ENCODE measurements around the gene PRKCH.

- TF ChIP-seq FOXK2 (conservative IDR thresholded peaks at IDR 0.05 in 1 of 2, IDR thresholded peaks at IDR 0.05 in 1 of 2; ENCODE audit: low read depth in 2 of 2), result no peak
- no peak for TF ChIP-seq POLR2A (conservative IDR thresholded peaks at IDR 0.05)
- no peak for TF ChIP-seq MLX (CRISPR knock-in tag; conservative IDR thresholded peaks at IDR 0.05)
- no peak for TF ChIP-seq GTF2B (IDR thresholded peaks at IDR 0.05; ENCODE audit: extremely low read depth, insufficient read length)
- TF ChIP-seq ZBTB26 (CRISPR knock-in tag; IDR thresholded peaks at IDR 0.05), result no peak
- no peak for TF ChIP-seq MXI1 (IDR thresholded peaks at IDR 0.05; ENCODE audit: low read depth, low read length)
- TF ChIP-seq COPS2 (conservative IDR thresholded peaks at IDR 0.05), result no peak
- TF ChIP-seq HOMEZ (CRISPR knock-in tag; IDR thresholded peaks at IDR 0.05), result no peak
- TF ChIP-seq MAX (CRISPR knock-in tag; IDR thresholded peaks at IDR 0.05), result no peak
- no peak for TF ChIP-seq ZNF274 (IDR thresholded peaks at IDR 0.05; ENCODE audit: borderline replicate concordance, low read depth, low read length)
- TF ChIP-seq FIP1L1 (IDR thresholded peaks at IDR 0.05; ENCODE audit: low read depth, low read length, poor library complexity, severe bottlenecking), result no peak
- no peak for TF ChIP-seq ZNF263 (CRISPR knock-in tag; IDR thresholded peaks at IDR 0.05; ENCODE audit: borderline replicate concordance)
- no peak for TF ChIP-seq CTCF (IDR thresholded peaks at IDR 0.05 in 2 of 3, conservative IDR thresholded peaks at IDR 0.05 in 1 of 3; ENCODE audit: insufficient read depth in 2 of 3, low read depth in 1 of 3, low read length in 3 of 3)
- TF ChIP-seq FOXP1 (CRISPR knock-in tag; IDR thresholded peaks at IDR 0.05), result no peak
Measured at GRCh38 chr14:61381553-61381952, 60.2 kb downstream of the PRKCH start.
